ENCODE results near the gene ZNF260.

Gene ZNF260

GRCh38 chr19:36528194-36528920, at the start of gene ZNF260:
Gene ZNF260, minus strand, starts transcription at chr19:36528271. Its CDS starts 13,033 bp downstream, at chr19:36515238.
- peak; percentile 95 for DNase-seq (ENCODE audit: extremely low read depth, low read depth)
- TF ChIP-seq, protein P1, sequence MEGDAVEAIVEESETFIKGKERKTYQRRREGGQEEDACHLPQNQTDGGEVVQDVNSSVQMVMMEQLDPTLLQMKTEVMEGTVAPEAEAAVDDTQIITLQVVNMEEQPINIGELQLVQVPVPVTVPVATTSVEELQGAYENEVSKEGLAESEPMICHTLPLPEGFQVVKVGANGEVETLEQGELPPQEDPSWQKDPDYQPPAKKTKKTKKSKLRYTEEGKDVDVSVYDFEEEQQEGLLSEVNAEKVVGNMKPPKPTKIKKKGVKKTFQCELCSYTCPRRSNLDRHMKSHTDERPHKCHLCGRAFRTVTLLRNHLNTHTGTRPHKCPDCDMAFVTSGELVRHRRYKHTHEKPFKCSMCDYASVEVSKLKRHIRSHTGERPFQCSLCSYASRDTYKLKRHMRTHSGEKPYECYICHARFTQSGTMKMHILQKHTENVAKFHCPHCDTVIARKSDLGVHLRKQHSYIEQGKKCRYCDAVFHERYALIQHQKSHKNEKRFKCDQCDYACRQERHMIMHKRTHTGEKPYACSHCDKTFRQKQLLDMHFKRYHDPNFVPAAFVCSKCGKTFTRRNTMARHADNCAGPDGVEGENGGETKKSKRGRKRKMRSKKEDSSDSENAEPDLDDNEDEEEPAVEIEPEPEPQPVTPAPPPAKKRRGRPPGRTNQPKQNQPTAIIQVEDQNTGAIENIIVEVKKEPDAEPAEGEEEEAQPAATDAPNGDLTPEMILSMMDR (IDR thresholded peaks at IDR 0.05; ENCODE audit: low read depth, low read length) = no peak

GRCh38 chr19:36577271-36577996, 49.4 kb upstream of the ZNF260 start:
- TF ChIP-seq, protein P1 (IDR thresholded peaks at IDR 0.05; ENCODE audit: low read depth, low read length) = no peak
- DNase-seq (ENCODE audit: extremely low read depth, low read depth) = no peak

DNA sequence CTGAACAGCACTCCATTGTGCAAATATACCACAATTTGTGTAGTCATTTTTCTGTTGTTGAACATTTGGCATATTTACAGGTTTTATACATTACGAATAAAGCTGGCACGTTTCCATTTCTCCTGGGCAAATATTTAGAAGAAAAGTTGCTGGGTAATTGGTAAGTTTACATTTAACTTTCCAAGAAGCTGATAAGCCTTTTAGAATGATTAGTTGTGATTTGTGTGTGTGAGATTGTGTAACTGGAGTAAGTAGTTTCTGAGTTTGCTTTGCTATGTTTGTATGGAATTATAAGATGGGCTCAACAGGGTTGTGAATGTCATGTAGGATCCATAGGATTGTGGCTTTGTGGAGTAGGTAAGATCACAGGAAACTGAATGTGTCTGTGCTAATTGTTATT, 46.7 kb upstream of the ZNF260 start:
- DNase-seq (ENCODE audit: extremely low read depth, low read depth) = no peak
- TF ChIP-seq, protein P1 (IDR thresholded peaks at IDR 0.05; ENCODE audit: low read depth, low read length) = no peak

GRCh38 chr19:36573895-36574720, 46.0 kb upstream of the ZNF260 start:
- TF ChIP-seq, protein P1 (IDR thresholded peaks at IDR 0.05; ENCODE audit: low read depth, low read length) = no peak
- no peak for DNase-seq (ENCODE audit: extremely low read depth, low read depth)

DNA sequence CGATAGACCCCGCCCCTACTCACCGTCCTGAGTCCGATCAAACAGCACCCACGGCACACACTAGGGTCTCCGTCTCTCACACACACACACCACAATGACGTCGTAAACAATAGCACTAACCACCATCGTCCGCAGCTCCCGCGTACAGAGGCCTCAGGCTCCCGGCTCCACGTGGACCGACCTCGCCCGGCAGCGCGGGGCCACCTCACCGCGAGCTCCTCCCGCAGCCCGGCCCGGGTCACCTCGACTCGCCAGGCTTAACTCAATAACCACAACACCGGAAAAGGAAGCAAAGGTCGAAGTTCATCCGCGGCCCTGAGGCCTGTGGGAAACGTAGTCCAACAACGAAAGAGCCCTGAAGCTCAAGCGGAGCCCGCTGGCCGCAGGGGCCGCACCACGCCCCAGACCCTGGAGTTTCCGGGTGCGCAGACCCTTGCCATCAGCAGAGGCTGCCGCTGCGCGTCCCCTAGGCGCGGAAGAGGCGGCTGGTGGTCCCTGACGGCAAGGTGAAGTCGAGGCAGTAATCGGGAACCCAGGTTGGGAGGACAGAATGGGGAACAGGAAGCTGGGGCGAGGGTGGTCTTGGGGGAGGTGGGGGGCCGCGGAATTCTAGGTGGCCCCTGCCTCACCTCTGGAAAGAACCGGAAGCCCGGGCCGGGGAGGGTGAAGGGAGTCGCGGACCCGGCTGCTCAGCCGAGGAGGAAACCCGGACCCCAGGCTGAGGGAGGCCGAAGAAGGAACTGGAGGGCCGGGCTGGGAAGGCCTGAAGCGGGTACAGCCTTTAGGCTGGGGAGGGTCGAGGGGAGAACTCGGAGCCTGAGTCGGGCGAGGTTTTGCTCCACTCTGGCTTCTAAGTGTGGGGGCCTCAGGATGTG, 45.2 kb upstream of the ZNF260 start, which contains the start of gene ZNF529:
TSS of gene ZNF529 (minus strand) at position 273 of the 875 bp plus-strand sequence. CDS start 946 bp downstream, outside the sequence.
- TF ChIP-seq, protein P1 (IDR thresholded peaks at IDR 0.05; ENCODE audit: low read depth, low read length) = no peak

GRCh38 chr19:36572593-36573019, 44.5 kb upstream of the ZNF260 start:
- TF ChIP-seq, protein P1 (IDR thresholded peaks at IDR 0.05; ENCODE audit: low read depth, low read length) = no peak
- no peak for DNase-seq (ENCODE audit: extremely low read depth, low read depth)

More for the DNA sequence above, 45.2 kb upstream of the ZNF260 start, which contains the start of gene ZNF529:
- DNase-seq (ENCODE audit: extremely low read depth, low read depth) = peak; percentile 54

Data from AG09319 (cell line).